GM12892 (cell line): Measurements from ENCODE around the gene GNB2.
"Not testable (repeated sequence)": the region's sequence is repeated elsewhere in the genome, so short reads cannot be mapped to it uniquely, and the experiment has no call there.

Source experiments
- DNase-seq: peaks from one replicate; pipeline ENCODE4 v3.0.0; 2011; ENCODE audit not compliant: insufficient read length
- FAIRE-seq: peaks from 2 replicates; lab custom pipeline; 2011; peaks lifted over from hg19 to GRCh38; lab: Jason Lieb, UNC
- POLR2A ChIP-seq: IDR thresholded peaks from 2 replicates; pipeline ENCODE4 v1.6.1; 2011; ENCODE audit warnings: low read depth, low read length, control low read depth
- POLR2AphosphoS5 ChIP-seq: IDR thresholded peaks from 2 replicates; pipeline ENCODE4 v1.6.1; 2011; ENCODE audit warnings: low read depth, low read length, control low read depth
- TAF1 ChIP-seq: IDR thresholded peaks from 2 replicates; pipeline ENCODE4 v1.6.1; 2011; ENCODE audit warnings: low read depth, mild to moderate bottlenecking, control low read depth, low read length, borderline replicate concordance

GNB2 gene

DNA sequence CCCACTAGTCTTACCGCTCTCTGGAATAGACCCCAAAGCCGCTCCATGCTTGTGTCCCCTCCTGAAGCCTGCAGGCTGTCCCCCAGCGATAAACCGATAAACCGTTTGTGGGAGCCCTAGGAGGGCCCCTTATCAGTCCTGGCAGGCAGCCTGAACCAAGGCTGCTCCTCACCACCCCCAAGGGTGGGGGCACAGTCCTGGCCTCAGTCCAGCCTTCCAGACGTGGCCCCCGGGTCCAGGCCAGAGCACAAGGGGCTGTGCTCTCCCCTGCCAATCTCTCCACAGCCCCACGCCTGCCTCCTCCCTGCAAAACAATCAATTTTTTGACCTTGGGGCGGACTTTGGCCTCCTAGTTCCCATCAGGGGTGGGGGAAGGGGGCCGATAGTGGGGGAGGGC, 32.1 kb upstream of the GNB2 start, which contains the start of gene TFR2:
Gene TFR2 (minus strand): TSS at position 90 of the 397 bp plus-strand sequence. CDS start 43 bp downstream, at position 47.
- FAIRE-seq (no peak), DNase-seq (no peak)
- no peak for TF ChIP-seq POLR2A
- no peak for TF ChIP-seq TAF1
- no peak for TF ChIP-seq POLR2AphosphoS5

DNA sequence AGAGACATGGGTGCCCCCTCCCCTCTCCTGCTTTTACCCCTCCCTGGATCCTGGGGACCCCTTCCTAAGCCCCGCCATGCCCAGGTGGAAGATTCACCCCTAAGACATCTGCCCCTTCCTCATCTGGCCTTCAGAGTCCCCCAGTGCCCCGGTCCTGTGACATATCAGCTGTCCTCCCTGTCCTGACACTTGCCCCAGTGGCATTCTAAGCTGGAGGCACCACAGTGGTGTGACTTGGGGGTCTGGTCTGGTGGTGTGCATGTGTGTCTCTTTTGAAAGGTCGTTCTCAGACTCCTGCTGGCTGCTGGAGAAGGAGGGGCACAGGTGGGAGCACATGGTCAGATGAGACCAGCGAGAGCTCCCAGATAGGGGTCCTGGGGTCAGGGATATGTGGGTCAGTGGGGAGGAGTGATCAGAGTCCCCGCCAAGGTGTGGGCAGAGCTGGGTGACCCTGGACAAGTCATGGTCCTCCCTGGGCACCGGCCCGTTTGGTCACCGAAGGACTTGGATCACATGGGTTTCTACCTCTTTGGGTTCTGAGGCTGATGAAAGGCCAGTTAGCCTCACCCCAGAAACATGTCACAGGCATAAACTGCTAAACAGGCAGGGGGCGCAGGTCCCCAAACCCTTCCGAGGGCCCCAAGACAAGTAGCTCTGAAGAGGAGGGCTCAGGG, 31.5 kb upstream of the GNB2 start:
- DNase-seq (no peak), FAIRE-seq (no peak)
- TF ChIP-seq POLR2A (no peak), TAF1 (no peak), POLR2AphosphoS5 (no peak)

DNA sequence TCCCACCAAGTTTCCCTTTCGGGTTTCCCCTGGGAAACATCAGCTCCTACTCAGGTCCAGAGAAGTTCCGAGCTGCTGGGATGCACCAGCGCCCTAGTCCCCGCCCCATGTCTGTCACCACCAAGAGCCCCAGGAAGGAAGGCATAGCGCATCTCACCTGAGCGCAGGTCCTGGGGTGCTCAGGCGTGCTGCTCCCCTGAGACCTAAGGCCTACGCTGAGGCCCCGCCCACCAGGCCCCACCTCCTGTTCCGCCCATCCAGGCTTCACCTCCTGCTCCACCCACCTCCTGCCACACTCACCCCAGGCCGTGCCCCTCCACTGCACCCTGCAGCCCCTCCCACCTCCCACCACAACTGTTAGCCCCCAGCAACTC, 31.0 kb upstream of the GNB2 start:
- FAIRE-seq = peak; percentile 73
- DNase-seq = peak; percentile 86
- TF ChIP-seq TAF1 = no peak
- no peak for TF ChIP-seq POLR2A
- no peak for TF ChIP-seq POLR2AphosphoS5

DNA sequence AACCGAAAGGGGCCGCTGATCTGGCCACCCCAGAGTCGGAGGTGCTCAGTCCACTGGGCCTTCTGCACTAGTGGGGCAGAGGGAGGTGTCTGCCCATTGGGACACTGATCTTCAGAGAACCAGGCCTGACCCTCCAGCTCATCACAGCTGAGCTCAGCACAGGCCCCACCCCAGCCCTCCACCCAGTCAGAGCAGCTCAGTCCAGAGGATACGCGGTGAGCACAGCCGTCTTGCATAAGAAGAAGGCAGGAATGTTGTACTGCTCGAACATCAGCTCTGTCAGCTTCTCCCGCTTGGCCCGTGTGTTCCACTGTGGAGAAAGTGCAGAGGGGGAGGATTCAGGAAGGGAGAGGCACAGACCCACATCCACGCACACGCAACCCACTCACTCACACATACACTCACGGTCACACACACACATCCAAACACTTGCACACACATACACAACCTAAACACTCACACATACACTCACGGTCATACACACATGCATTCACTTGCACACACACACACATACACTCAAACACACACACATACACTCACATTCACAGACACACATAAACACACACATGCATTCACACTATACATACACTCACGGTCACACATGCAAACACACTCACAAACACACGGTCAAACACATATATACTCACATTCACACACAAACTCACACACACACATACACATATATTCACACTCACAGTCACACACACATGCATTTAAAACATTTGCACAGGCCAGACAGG, 23.5 kb upstream of the GNB2 start:
- TF ChIP-seq POLR2AphosphoS5 = no peak
- TF ChIP-seq TAF1 = no peak
- TF ChIP-seq POLR2A = no peak
- DNase-seq = no peak
- no peak for FAIRE-seq

DNA sequence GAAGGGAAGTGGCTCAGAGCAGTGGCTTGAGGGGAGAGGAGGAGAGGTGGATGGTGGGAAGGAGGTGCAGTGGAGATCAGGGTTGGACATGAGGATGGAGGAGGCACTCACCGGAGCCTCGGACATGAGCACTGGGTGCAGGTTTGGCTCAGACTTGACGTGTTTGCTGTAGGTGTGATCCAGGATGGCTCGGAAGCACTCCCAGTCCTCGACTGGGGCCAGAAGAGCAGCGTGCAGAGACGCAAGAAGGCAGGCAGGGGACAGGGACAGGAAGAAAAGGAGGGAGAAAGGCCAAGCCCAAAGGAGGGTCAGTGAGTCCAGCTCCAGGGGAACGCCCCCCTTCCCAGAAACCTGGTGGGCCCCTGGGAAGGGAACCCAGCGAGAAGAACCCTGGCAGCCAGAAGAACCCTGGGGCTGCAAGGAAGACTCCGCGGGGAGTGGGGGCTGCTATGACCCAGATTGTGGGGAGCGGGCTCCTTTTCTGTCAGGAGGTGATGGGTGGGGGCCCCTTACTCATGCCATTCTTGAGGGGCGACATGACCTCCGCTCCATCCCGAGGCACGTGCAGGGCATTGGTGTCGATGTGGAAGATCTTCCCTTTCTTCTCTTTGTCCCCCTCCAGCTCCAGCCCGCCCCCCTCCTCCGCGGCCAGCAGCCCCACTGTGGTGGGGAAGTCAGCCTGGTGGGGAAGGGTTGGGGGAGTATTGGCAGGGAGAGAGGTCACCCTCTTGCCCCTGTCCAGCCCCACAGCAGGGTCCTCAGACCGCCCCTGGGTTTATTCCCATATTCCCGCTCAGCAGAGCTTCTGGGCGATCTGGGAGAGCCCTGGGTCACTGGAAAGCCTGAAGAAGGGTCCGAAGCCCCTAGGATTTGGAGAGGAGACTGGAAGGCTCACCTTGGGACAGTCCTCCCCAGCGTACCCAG, 18.4 kb upstream of the GNB2 start:
- TF ChIP-seq POLR2A = no peak
- TF ChIP-seq TAF1 = no peak
- TF ChIP-seq POLR2AphosphoS5 = no peak
- no peak for FAIRE-seq
- DNase-seq = no peak

DNA sequence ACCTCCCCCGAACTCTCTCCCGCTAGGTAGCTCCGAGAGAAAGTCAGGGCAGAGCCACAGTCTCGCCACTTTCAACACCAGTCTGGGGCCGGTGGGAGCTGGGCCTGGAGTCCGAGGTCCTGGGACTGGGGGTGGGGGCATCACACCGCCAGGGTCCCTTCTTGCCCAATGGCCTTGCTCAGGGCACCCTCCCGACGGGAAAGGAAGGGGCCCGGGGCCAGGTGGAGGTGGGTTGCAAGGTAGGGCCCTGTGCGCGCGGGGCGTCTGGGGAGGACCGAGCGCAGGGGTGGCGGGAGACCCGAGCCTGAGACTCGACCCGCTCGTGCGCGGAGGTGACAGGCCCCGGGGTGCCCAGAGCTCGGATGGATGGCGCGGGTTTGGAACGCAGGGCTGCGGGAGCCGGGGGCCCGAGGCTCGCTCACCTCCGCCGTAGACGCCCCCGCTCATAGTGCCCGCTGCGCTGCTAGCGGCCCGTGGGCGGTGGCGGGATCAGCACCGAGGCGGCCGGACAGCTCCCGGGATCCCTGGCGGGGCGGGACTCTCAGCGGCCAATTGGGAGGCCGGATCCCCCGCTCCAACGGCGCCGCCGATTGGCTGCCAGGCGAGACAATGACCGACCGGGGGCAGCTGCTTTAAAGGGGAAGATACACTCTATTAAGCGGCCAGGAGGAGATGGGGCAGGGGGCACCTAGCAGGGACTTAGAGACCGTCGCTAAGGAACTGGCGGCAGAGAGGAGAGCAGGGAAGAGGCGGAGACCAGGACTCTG, 17.4 kb upstream of the GNB2 start, which contains the start of gene ACTL6B:
Gene ACTL6B (minus strand): TSS at position 541 of the 767 bp plus-strand sequence. CDS start 94 bp downstream, at position 447.
- DNase-seq (no peak), FAIRE-seq (no peak)
- TF ChIP-seq TAF1 = no peak

DNA sequence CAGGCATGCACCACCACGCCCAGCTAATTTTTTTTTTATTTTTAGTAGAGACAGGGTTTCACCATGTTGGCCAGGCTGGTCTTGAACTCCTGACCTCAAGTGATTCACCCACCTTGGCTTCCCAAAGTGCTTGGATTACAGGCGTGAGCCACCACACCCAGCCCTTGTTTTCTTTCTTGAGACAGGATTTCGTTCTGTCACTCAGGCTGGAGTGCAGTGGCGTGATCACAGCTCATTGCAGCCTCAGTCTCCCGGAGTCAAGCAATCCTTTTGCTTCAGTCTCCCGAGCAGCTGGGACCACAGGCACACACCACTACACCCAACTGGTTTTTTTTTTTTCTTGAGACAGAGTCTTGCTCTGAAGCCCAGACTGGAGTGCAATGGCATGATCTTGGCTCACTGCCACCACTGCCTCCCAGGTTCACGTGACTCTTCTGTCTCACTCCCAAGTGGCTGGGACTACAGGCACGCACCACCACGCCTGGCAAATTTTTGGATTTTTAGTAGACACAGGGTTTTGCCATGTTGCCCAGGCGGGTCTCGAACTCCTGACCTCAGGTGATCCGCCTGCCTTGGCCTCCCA, 11.3 kb upstream of the GNB2 start:
- DNase-seq, FAIRE-seq: not testable (repeated sequence)

DNA sequence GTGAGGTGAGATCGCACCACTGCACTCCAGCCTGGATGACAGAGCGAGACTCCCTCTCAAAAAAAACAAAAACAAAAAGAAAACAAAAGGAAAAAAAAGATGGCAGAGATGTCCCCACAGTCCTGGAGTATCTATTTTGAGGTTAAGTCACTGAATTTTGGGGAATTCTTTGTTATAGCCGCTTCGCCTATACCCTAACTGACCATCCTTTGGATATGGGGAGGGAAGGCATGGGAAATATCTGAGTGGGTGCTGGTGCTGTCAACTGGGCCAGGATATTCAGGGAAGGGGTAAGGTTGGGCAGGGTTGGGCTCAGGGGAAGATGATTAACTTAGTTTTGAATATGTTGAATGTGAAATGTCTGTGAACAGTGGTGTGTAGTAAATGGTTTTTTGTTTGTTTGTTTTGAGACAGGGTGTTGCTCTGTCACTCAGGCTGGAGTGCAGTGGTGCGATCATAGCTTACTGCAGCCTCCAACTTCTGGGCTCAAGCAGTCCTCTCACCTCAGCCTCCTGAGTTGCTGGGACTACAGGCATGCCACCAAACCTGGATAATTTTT, 8.3 kb upstream of the GNB2 start:
- FAIRE-seq (no peak), DNase-seq (no peak)
- TF ChIP-seq POLR2AphosphoS5 (no peak), POLR2A (no peak), TAF1 (no peak)

DNA sequence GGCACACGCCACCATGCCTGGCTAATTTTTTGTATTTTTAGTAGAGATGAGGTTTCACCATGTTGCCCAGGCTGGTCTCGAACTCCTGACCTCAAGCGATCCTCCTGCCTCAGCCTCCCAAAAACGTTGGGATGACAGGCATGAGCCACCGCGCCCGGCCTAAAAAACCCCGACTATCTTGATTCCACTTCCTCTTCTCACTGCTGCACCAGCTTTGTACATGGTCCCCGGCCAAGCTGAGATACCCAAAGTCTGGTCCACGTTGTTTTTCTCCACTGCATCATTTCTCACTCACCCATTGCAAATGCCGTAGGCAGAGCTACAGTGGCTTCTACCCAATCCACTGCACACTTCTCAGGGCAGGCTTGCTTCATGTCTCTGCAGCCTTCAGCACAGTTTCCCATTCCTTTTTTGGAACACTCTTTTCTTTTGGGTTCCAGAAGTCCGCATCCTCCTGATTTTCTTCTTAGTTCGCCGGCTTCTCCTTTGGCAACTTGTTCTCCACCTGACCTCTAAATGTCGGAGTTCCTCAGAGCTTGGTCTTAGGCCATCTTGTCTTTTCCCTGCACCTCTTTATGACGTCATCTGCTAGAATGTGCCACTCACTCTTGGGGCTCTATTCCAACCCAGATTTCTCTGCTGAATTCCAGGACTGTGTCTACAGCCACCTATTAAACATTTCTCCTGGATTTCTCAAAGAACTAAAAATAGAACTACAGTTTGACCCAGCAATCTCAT, 6.0 kb upstream of the GNB2 start:
- FAIRE-seq (no peak), DNase-seq (no peak)
- TF ChIP-seq POLR2A = no peak
- no peak for TF ChIP-seq POLR2AphosphoS5
- no peak for TF ChIP-seq TAF1

DNA sequence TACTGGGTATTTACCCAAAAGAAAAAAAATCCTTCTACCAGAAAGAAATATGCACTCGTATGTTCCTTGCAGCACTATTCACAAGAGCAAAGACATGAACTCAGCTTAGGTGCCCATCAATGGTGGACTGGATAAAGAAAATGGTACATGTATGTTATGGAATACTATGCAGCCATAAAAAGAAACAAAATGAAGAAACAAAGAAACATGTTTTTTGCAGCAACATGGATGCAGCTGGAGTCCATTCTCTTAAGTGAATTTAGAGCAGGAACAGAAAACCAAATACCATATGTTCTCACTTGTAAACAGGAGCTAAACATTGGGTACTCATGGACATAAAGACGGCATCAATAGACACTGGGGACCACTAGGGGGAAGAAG, 5.5 kb upstream of the GNB2 start:
- FAIRE-seq (no peak), DNase-seq (no peak)
- no peak for TF ChIP-seq POLR2AphosphoS5
- TF ChIP-seq POLR2A = no peak
- no peak for TF ChIP-seq TAF1

DNA sequence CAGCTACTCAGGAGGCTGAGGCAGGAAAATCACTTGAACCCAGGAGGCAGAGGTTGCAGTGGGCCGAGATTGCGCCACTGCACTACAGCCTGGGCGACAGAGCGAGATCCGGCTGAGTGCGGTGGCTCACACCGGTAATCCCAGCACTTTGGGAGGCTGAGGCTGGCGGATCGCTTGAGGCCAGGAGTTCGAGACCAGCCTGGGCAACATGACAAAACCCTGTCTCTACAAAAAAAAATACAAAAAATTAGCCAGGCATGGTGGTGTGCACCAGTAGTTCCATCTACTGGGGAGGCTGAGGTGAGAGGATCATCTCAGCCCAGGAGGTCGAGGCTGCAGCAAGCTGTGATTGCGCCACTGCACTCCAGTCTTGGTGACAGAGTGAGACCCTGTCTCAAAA, 4.4 kb upstream of the GNB2 start:
- not testable (repeated sequence) for FAIRE-seq

More for the DNA sequence above, 4.4 kb upstream of the GNB2 start:
- DNase-seq = not testable (repeated sequence)
